Activated T-helper 1 cell treated with anti-CD3 and anti-CD28 coated beads, Interleukin-12 subunit alpha, Interleukin-12 subunit beta, Interleukin-2, Interleukin-4 antibody, amounts not matched to agents 30 ng/mL and 10 ng/mL and 1 ng/mL, durations not matched to agents 14 hours and 24 hours and 36 hours (primary cell): Measurements from ENCODE around the gene TRDMT1. TPM values are rescaled to one million over a fixed set of nuclear protein-coding genes. Genes with fewer than 3 reads are reported as not detected.

Source experiments
- DNase-seq: peaks from one replicate; pipeline ENCODE4 v3.0.0; 2021; ENCODE audit warnings: low spot score
- H3K27ac Mint-ChIP-seq: one replicate; pipeline ENCODE4 v1.8.0; 2021; ENCODE audit warnings: mild to moderate bottlenecking, mixed read lengths
- H3K27me3 Mint-ChIP-seq: one replicate; pipeline ENCODE4 v1.8.0; 2022; ENCODE audit warnings: mild to moderate bottlenecking, moderate library complexity, mixed read lengths; ENCODE audit not compliant: insufficient read depth
- H3K36me3 Mint-ChIP-seq: one replicate; pipeline ENCODE4 v1.8.0; 2021; ENCODE audit warnings: low read depth, mixed read lengths
- H3K4me1 Mint-ChIP-seq: one replicate; pipeline ENCODE4 v1.8.0; 2021; ENCODE audit warnings: low read depth, mixed read lengths
- H3K4me3 Mint-ChIP-seq: one replicate; pipeline ENCODE4 v1.8.0; 2021; ENCODE audit warnings: mild to moderate bottlenecking, moderate library complexity, mixed read lengths
- H3K9me3 Mint-ChIP-seq: one replicate; pipeline ENCODE4 v1.8.0; 2021; ENCODE audit warnings: mixed read lengths
- intact Hi-C: fragments of 100-400 bp; cut with micrococcal nuclease; formaldehyde crosslinking; loops from one replicate; pipeline ENCODE4 v1.15.1; 2024
- total RNA-seq: library from RNA; stranded (reverse); gene quantifications from 2 replicates; pipeline ENCODE4 v1.2.3, GENCODE V29; 2022

Gene TRDMT1
- total RNA-seq, 1 donor from 2014 or later = 3.3 TPM

- Mint-ChIP-seq H3K36me3 (peaks cover 37% of the 10 kb centered on the region), H3K27me3 (no peaks in the 10 kb centered on the region), H3K9me3 (no peaks in the 10 kb centered on the region), H3K4me1 (peaks cover 21% of the 10 kb centered on the region), H3K27ac (no peak overlapping the region), H3K4me3 (no peak overlapping the region)
- intact Hi-C loops = no loop called here
- no peak for DNase-seq
Observed at GRCh38 chr10:17237915-17238444, 36.5 kb upstream of the TRDMT1 start.

GRCh38 chr10:17237149-17237527 lies 35.7 kb upstream of the TRDMT1 start:
- H3K36me3 Mint-ChIP-seq = peaks cover 43% of the 10 kb centered on the region

GRCh38 chr10:17236468-17237148 lies 35.1 kb upstream of the TRDMT1 start:
- Mint-ChIP-seq H3K36me3 (peaks cover 48% of the 10 kb centered on the region), H3K27me3 (no peaks in the 10 kb centered on the region), H3K4me1 (peaks cover 32% of the 10 kb centered on the region), H3K27ac (no peak overlapping the region), H3K9me3 (no peaks in the 10 kb centered on the region), H3K4me3 (no peak overlapping the region)
- intact Hi-C loops = no loop called here
- DNase-seq = no peak

More at GRCh38 chr10:17237149-17237527, 35.7 kb upstream of the TRDMT1 start:
- Mint-ChIP-seq H3K27ac (no peak overlapping the region), H3K27me3 (no peaks in the 10 kb centered on the region), H3K4me3 (no peak overlapping the region), H3K4me1 (peaks cover 27% of the 10 kb centered on the region), H3K9me3 (no peaks in the 10 kb centered on the region)
- no peak for DNase-seq
- intact Hi-C loops = no loop called here

GRCh38 chr10:17235136-17235535 lies 33.7 kb upstream of the TRDMT1 start:
- no peak overlapping the region for H3K27ac Mint-ChIP-seq
- H3K27me3 Mint-ChIP-seq = no peaks in the 10 kb centered on the region
- DNase-seq = no peak
- H3K36me3 Mint-ChIP-seq = peaks cover 53% of the 10 kb centered on the region
- H3K4me3 Mint-ChIP-seq = no peak overlapping the region
- intact Hi-C loops = no loop called here
- H3K9me3 Mint-ChIP-seq = no peaks in the 10 kb centered on the region
- peaks cover 45% of the 10 kb centered on the region for H3K4me1 Mint-ChIP-seq

- Mint-ChIP-seq H3K27me3 (no peaks in the 10 kb centered on the region), H3K4me3 (peak overlapping the region; percentile 24), H3K36me3 (peaks cover 53% of the 10 kb centered on the region), H3K27ac (peak overlapping the region; percentile 18), H3K4me1 (peaks cover 45% of the 10 kb centered on the region), H3K9me3 (no peaks in the 10 kb centered on the region)
- no peak for DNase-seq
- intact Hi-C loops = loop anchor here (5.0 kb wide), 1 partner anchor 342 kb away; no protein-coding TSS in a partner anchor
Observed at GRCh38 chr10:17234431-17234945, 33.0 kb upstream of the TRDMT1 start.

- Mint-ChIP-seq H3K9me3 (no peaks in the 10 kb centered on the region), H3K27ac (no peak overlapping the region), H3K27me3 (no peaks in the 10 kb centered on the region), H3K4me3 (no peak overlapping the region), H3K4me1 (peaks cover 45% of the 10 kb centered on the region), H3K36me3 (peaks cover 51% of the 10 kb centered on the region)
- no peak for DNase-seq
- intact Hi-C loops = loop anchor here (5.0 kb wide), 1 partner anchor 341 kb away; no protein-coding TSS in a partner anchor
Observed at GRCh38 chr10:17233286-17233991, 32.0 kb upstream of the TRDMT1 start.

- H3K9me3 Mint-ChIP-seq = no peaks in the 10 kb centered on the region
- H3K36me3 Mint-ChIP-seq = peaks cover 46% of the 10 kb centered on the region
- H3K4me3 Mint-ChIP-seq = peak overlapping the region; percentile 92
- H3K4me1 Mint-ChIP-seq = peaks cover 54% of the 10 kb centered on the region
- H3K27me3 Mint-ChIP-seq = no peaks in the 10 kb centered on the region
- intact Hi-C loops = loop anchor here (1.0 to 5.0 kb wide), 7 partner anchors 16 to 415 kb away; partner anchors contain the start of gene RSU1
- DNase-seq = no peak
- peak overlapping the region; percentile 53 for H3K27ac Mint-ChIP-seq
Observed at GRCh38 chr10:17232276-17232960, 30.9 kb upstream of the TRDMT1 start.

GRCh38 chr10:17231788-17232187 lies 30.3 kb upstream of the TRDMT1 start:
- Mint-ChIP-seq H3K27ac (peak overlapping the region; percentile 53), H3K4me3 (peak overlapping the region; percentile 92), H3K9me3 (no peaks in the 10 kb centered on the region), H3K36me3 (peaks cover 47% of the 10 kb centered on the region), H3K4me1 (peaks cover 60% of the 10 kb centered on the region), H3K27me3 (no peaks in the 10 kb centered on the region)
- DNase-seq = no peak
- intact Hi-C loops = loop anchor here (1.0 to 5.0 kb wide), 10 partner anchors 15 to 795 kb away; partner anchors contain the start of genes PTER and RSU1

- Mint-ChIP-seq H3K36me3 (peaks cover 39% of the 10 kb centered on the region), H3K9me3 (no peaks in the 10 kb centered on the region), H3K4me1 (peaks cover 60% of the 10 kb centered on the region), H3K27me3 (no peaks in the 10 kb centered on the region), H3K4me3 (peak overlapping the region; percentile 92), H3K27ac (peak overlapping the region; percentile 99)
- intact Hi-C loops = loop anchor here (1.0 to 5.0 kb wide), 8 partner anchors 29 to 1033 kb away; partner anchors contain the start of genes PTER, STAM and TRDMT1
- DNase-seq = peak; percentile 90
Observed at GRCh38 chr10:17229967-17230682, 28.7 kb upstream of the TRDMT1 start.

GRCh38 chr10:17229717-17229966 lies 28.2 kb upstream of the TRDMT1 start:
- no peaks in the 10 kb centered on the region for H3K9me3 Mint-ChIP-seq
- H3K27me3 Mint-ChIP-seq = no peaks in the 10 kb centered on the region
- H3K4me1 Mint-ChIP-seq = peaks cover 55% of the 10 kb centered on the region
- peak overlapping the region; percentile 92 for H3K4me3 Mint-ChIP-seq
- peak overlapping the region; percentile 99 for H3K27ac Mint-ChIP-seq
- peaks cover 40% of the 10 kb centered on the region for H3K36me3 Mint-ChIP-seq
- DNase-seq = no peak
- intact Hi-C loops = loop anchor here (5.0 kb wide), 2 partner anchors 413 to 1032 kb away; partner anchors contain the start of gene STAM

- peak overlapping the region; percentile 92 for H3K4me3 Mint-ChIP-seq
- H3K4me1 Mint-ChIP-seq = peaks cover 51% of the 10 kb centered on the region
- intact Hi-C loops = loop anchor here (5.0 kb wide), 2 partner anchors 413 to 1032 kb away; partner anchors contain the start of gene STAM
- no peaks in the 10 kb centered on the region for H3K27me3 Mint-ChIP-seq
- H3K36me3 Mint-ChIP-seq = peaks cover 35% of the 10 kb centered on the region
- peak; percentile 75 for DNase-seq
- H3K27ac Mint-ChIP-seq = peak overlapping the region; percentile 99
- H3K9me3 Mint-ChIP-seq = no peaks in the 10 kb centered on the region
Observed at GRCh38 chr10:17229016-17229716, 27.7 kb upstream of the TRDMT1 start.
